Measurements from ENCODE around the gene CTIF. TPM values are rescaled to one million over a fixed set of nuclear protein-coding genes. Genes with fewer than 3 reads are reported as not detected.
A peak's percentile ranks its signal among the peaks of the same experiment; 100 is the strongest.

The CTIF gene
- polyA plus RNA-seq, 3 donors, result 0.38 to 8.7 (median 1.2) TPM

GRCh38 chr18:48600456-48601090 is 61.7 kb downstream of the CTIF start:
- Mint-ChIP-seq H3K27me3 (ENCODE audit: low read depth in 3 of 3) (peaks cover 0 to 2% (median 0%) of the 10 kb centered on the region in 3 donors), H3K4me3 (no peak overlapping the region), H3K4me1 (peaks cover 9% of the 10 kb centered on the region), H3K27ac (peak overlapping the region in 1 of 7 donors; percentile 10), H3K9me3 (peaks cover 0 to 3% (median 0%) of the 10 kb centered on the region in 7 donors), H3K36me3 (peaks cover 3 to 7% of the 10 kb centered on the region in 2 donors)
- Histone ChIP-seq H3K79me2 (ENCODE audit: insufficient read depth, low read length) (no peaks in the 10 kb centered on the region), H3K36me3 (replicated peaks in 1 of 2; ENCODE audit: control insufficient read depth in 1 of 2, insufficient read depth in 2 of 2, low read length in 2 of 2) (no peaks in the 10 kb centered on the region), H3K4me1 (ENCODE audit: control insufficient read depth in 1 of 2, insufficient read depth in 2 of 2, low read length in 2 of 2) (no peaks in the 10 kb centered on the region), H3K9me3 (replicated peaks in 1 of 2; ENCODE audit: control insufficient read depth in 1 of 2, insufficient read depth in 1 of 2, low read length in 2 of 2) (no peaks in the 10 kb centered on the region), H2AFZ (ENCODE audit: insufficient read depth, low read depth, low read length, poor library complexity, severe bottlenecking) (no peak overlapping the region), H4K20me1 (ENCODE audit: insufficient read depth, low read length) (peaks cover 13% of the 10 kb centered on the region), H3K27ac (ENCODE audit: low read depth in 1 of 2, low read length in 2 of 2) (no peak overlapping the region), H3K4me2 (replicated peaks; ENCODE audit: extremely low read depth, low read length, poor library complexity, severe bottlenecking) (no peak overlapping the region), H3K4me3 (replicated peaks in 1 of 3; ENCODE audit: low read depth in 2 of 3, low read length in 3 of 3) (no peak overlapping the region), H3K9ac (ENCODE audit: insufficient read depth, low read length, poor library complexity, severe bottlenecking) (no peak overlapping the region), H3K27me3 (ENCODE audit: control insufficient read depth in 2 of 2, insufficient read depth in 2 of 2, low read length in 2 of 2) (no peaks in the 10 kb centered on the region)
- no peak for TF ChIP-seq CTCF (IDR thresholded peaks at IDR 0.05)
- DNase-seq, result no peak
- WGBS (ENCODE audit: insufficient coverage), result 92% methylated on average over 4 of the region's 8 CpGs
- intact Hi-C loops (cut with micrococcal nuclease), result no loop called here

GRCh38 chr18:48601343-48601742 is 62.5 kb downstream of the CTIF start:
- no peak overlapping the region for H3K4me3 ChIP-seq (replicated peaks in 1 of 3; ENCODE audit: low read depth in 2 of 3, low read length in 3 of 3)
- no peaks in the 10 kb centered on the region for H3K79me2 ChIP-seq (ENCODE audit: insufficient read depth, low read length)
- H3K9ac ChIP-seq (ENCODE audit: insufficient read depth, low read length, poor library complexity, severe bottlenecking), result no peak overlapping the region
- intact Hi-C loops (cut with micrococcal nuclease), result no loop called here
- H3K27me3 ChIP-seq (ENCODE audit: control insufficient read depth in 2 of 2, insufficient read depth in 2 of 2, low read length in 2 of 2), result no peaks in the 10 kb centered on the region
- H3K9me3 ChIP-seq (replicated peaks in 1 of 2; ENCODE audit: control insufficient read depth in 1 of 2, insufficient read depth in 1 of 2, low read length in 2 of 2), result no peaks in the 10 kb centered on the region
- no peak for DNase-seq
- Mint-ChIP-seq H3K4me1 (peaks cover 9% of the 10 kb centered on the region), H3K27me3 (ENCODE audit: low read depth in 3 of 3) (peaks cover 0 to 2% (median 0%) of the 10 kb centered on the region in 3 donors), H3K9me3 (peaks cover 0 to 3% (median 0%) of the 10 kb centered on the region in 7 donors), H3K36me3 (peaks cover 0 to under 1% of the 10 kb centered on the region in 2 donors), H3K4me3 (no peak overlapping the region), H3K27ac (peak overlapping the region in 2 of 7 donors; percentile 4 to 28)
- no peaks in the 10 kb centered on the region for H3K36me3 ChIP-seq (replicated peaks in 1 of 2; ENCODE audit: control insufficient read depth in 1 of 2, insufficient read depth in 2 of 2, low read length in 2 of 2)
- no peak overlapping the region for H3K4me2 ChIP-seq (replicated peaks; ENCODE audit: extremely low read depth, low read length, poor library complexity, severe bottlenecking)
- H2AFZ ChIP-seq (ENCODE audit: insufficient read depth, low read depth, low read length, poor library complexity, severe bottlenecking), result no peak overlapping the region
- no peak overlapping the region for H3K27ac ChIP-seq (ENCODE audit: low read depth in 1 of 2, low read length in 2 of 2)
- 92% methylated on average over 4 of the region's 4 CpGs for WGBS (ENCODE audit: insufficient coverage)
- peaks cover 20% of the 10 kb centered on the region for H4K20me1 ChIP-seq (ENCODE audit: insufficient read depth, low read length)
- TF ChIP-seq CTCF (IDR thresholded peaks at IDR 0.05), result no peak
- no peaks in the 10 kb centered on the region for H3K4me1 ChIP-seq (ENCODE audit: control insufficient read depth in 1 of 2, insufficient read depth in 2 of 2, low read length in 2 of 2)
